Activated CD4-positive, alpha-beta T cell treated with anti-CD3 and anti-CD28 coated beads, Interleukin-2, Interleukin-6, amounts not matched to agents 100 ng/mL and 50 ng/mL, durations not matched to agents 16 hours and 8 hours (primary cell): Measurements from ENCODE around the gene FCHSD2.

Experiments
- DNase-seq: peaks from one replicate; pipeline ENCODE4 v3.0.0-alpha.2; 2020

FCHSD2 gene

GRCh38 chr11:72829884-72830533, 312.1 kb downstream of the FCHSD2 start:
- no peak for DNase-seq

DNA sequence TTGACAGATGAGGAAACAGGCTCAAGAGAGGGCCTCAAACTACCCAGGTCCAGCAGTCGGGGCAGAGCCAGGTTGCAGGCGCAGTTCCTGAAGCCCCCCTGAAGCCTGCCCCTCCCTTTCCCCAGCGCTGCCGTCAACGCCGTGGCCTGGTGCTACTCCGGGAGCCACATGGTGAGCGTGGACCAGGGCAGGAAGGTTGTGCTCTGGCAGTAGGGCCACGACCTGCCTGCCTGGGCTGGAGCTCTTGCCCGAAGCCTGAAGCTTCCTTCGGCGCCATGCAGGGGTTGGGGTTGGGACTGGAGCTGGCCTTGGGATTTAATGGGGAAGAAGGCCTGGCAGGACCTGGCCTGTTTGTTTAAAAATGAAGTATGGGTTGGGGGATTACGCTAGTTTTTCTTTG, 312.9 kb downstream of the FCHSD2 start:
- no peak for DNase-seq

DNA sequence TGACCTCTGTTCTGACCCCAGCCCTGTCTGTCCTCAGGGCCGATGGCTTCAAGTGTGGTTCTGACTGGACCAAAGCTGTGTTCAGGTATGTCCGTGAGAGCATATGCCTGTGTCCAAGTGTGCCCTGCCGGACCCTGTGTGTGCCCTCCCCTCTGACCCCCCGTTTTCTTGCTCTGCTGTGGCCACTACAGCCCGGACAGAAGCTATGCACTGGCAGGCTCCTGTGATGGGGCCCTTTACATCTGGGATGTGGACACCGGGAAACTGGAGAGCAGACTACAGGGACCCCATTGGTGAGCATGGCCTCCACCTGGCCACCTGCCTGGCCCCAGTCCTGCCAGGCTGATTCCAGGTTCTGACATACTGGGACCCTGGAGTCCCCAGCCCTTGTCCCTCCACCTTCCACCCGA, 313.4 kb downstream of the FCHSD2 start:
- DNase-seq: no peak

- DNase-seq: no peak
Observed at GRCh38 chr11:72828081-72828567, 314.0 kb downstream of the FCHSD2 start.

DNA sequence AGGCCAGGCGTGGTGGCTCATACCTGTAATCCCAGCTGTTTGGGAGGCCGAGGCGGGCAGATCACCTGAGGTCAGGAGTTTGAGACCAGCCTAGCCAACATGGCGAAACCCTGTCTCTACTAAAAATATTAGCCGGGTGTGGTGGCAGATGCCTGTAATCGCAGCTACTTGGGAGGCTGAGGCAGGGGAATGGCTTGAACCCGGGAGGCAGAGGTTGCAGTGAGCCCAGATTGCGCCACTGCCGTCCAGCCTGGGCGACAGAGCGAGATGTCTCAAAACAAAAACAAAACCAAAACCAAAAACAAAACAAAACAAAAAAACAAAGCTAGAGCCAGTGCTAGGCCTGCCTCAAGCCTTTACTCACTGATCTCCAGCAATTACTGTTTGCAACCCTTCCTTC, 314.5 kb downstream of the FCHSD2 start:
- peak; percentile 44 for DNase-seq

DNA sequence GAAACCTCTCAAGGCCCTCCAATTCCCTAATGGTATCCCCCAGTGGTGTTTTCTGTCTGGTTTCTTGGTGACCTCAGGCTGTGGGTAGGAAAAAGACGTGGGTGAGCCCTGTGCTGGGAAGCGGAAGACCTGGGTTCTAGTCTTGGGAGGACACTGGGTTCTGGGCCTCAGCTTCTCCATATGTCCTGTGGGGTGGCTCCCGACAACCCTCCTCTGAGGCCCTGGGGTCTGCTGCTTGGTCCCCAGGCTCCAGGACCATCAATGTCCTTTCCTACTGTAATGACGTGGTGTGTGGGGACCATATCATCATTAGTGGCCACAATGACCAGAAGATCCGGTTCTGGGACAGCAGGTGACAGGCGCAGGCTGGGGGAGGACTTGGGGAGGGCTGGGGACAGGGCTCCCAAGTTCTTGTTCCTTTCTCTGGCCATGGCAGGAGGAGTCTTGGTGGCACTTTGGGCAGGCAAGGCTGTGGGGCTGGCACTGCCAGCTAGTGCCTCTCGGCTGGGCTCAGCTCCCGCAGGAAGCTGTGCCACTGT, 315.1 kb downstream of the FCHSD2 start:
- no peak for DNase-seq

DNA sequence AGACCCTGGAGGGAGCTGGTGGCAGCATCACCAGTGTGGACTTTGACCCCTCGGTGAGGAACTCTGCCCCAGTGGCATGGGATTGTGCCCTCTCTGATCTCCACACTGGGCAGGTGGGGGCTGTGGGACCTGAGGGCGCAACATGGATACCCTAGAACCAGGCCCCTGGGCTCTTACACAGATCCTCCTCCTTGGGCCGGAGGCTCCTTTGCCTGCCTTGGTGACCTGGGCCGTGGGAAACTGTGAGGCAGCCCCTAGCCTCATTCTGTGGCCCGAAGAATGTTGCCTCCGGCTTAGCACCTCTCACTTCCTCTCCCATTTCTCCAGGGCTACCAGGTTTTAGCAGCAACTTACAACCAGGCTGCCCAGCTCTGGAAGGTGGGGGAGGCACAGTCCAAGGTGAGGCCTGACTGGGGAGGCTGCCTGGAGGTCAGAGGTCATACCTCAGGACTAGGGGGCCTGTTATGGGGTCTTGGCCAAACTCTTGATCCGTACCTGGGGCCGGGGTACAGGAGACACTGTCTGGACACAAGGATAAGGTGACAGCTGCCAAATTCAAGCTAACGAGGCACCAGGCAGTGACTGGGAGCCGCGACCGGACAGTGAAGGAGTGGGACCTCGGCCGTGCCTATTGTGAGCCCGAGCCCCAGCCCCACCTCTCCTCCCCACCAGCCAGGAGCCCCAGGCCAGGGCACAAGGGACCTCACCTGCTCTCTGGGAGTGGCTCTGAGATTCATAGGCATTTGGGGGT, 315.8 kb downstream of the FCHSD2 start:
- no peak for DNase-seq

- no peak for DNase-seq
Observed at GRCh38 chr11:72825661-72826060, 316.5 kb downstream of the FCHSD2 start.

GRCh38 chr11:72824811-72825505, 317.2 kb downstream of the FCHSD2 start:
- no peak for DNase-seq

DNA sequence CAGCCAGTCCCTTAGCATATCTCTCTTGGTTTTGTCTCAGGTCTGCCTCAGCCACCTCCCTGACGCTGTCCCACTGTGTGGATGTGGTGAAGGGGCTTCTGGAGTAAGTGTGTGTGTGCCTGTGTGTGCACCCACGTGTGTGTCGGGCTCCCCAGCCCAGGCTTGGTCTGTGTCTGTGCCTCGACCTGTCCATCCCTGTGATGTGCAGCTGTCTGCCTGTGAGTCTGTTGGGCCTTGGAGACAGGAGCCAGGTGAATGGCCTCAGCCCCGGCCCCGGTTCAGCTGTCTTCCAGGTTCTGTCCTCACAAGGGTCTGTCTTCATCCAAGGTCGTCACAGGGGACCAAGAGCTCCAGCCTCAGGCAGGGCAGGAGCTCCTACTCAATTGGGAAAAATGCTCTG, 318.1 kb downstream of the FCHSD2 start:
- DNase-seq: no peak

GRCh38 chr11:72823105-72823804, 318.9 kb downstream of the FCHSD2 start:
- DNase-seq: no peak

- DNase-seq: peak; percentile 92
Observed at GRCh38 chr11:72821920-72822799, 320.0 kb downstream of the FCHSD2 start.

DNA sequence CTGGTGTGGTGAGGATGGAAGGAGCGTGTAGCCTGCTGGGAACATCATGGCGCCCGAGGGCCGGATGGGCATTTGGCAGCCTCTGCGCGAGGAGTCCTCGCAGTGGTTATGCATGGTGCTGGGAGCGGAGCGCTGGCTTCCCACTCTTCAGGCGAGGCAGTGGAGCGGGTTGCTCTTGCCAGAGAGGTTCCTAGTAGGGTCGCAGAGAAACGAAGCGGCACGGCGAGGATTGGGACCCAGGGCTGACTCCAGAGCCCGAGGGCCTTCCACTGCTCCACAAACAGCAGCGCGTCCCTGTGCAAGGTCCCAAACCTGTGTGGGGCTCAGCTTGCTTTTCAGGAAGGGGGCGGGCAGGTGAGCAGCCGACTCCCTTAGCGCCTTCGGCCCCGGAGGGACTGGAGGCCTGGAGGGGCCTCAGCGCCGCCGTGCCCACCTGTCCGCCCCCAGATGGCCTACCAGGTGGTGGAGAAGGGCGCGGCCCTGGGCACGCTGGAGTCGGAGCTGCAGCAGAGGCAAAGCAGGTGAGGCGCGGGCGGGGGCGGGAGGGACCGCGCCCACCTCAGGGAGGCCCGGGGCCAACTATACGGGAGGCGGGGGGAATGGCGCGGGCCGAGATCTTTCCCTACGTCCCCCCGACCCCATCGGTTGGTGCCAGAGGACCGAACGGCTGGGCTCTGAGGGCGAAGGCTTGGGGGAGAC, 320.7 kb downstream of the FCHSD2 start:
- DNase-seq: no peak

GRCh38 chr11:72820439-72821139, 321.5 kb downstream of the FCHSD2 start:
- no peak for DNase-seq

DNA sequence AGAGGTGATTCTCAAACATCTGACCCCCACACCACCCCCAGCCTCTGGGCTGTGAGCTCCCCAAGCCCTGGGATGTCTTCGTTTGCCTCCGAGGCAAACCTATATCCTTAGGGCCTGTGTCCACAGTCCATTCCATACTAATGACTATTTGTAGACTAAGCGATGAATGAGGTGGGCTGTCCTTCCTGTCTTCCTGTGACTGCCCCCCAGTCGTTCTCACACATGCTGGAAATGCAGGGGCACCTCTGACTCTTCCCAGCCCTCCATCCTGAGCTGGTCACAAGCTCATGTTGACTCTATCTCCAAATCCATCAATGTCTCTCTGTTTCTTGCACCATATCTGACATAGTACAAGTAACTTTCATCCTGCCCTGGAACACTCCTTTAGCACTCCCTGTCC, 323.1 kb downstream of the FCHSD2 start:
- no peak for DNase-seq

GRCh38 chr11:72817966-72818365, 324.2 kb downstream of the FCHSD2 start:
- no peak for DNase-seq

DNA sequence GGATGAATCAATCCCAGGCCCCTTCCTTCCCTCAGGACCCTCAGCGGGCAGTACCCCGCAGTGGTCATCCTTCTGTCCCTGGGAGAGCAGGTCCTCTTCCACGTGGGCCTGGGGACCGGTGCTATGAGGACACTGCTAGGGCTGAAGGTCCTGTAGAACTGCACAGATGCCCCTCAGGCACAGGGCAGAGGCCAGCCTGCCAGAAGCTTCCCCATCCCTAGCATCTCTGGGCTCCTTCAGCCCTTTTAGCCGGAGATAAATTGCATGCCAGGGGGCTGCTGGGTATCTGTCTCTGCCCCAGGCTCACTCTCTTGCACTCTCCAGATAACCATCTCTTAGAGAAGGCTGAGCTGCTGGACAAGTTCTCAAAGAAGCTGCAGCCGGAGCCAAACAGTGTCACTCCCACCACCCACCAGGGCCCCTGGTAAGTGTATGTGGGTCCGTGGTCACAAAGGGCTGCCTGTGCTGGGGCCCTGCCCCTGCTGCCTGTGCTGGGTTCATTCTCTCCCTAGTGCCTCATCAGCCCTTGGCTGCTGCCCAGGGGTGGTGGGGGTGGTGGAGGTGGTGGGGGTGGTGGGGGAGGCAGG, 325.6 kb downstream of the FCHSD2 start:
- DNase-seq: no peak

GRCh38 chr11:72815110-72815618, 327.0 kb downstream of the FCHSD2 start:
- DNase-seq: no peak

DNA sequence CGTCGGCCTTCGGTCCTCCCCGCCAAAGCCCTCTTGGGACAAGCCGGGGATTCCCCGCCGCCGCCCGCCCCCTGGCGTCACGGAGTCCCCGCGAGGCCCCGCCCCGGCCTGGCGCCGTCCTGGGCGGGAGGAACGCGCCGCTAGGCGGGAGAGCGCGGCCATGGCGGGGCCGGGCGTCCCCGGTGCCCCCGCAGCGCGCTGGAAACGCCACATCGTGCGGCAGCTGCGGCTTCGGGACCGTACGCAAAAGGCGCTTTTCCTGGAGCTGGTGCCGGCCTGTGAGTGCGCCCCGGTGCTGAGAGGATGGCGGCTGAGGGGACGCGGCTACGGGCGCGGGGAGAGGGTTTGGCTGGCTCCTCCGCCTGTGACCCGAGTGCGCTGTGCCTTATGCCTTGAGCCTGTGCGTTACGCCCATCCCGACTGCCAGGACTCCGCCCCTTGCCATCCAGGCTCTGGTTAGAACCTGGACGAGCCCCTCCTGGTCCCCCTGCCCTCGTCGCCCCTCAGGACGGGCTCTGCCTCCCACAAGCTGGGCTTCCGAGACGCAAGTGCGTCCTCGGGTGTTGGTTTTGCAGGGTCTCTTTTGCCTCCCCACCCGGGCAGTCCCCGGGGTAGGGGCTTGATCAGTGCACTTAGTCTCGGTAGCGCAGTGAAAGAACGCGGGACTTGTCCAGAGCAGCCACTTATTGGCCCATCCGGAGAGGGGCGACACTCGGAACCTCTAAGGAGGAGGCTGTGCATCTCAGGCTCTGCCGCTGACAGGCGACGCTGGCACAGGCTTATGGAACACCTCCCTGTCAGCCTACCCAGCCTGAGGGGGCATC, 327.6 kb downstream of the FCHSD2 start, which contains the start of gene ATG16L2:
Gene ATG16L2 (plus strand): TSS at position 126 of the 824 bp plus-strand sequence. CDS start 35 bp downstream, at position 161.
- peak; percentile 93 for DNase-seq
